Heart right ventricle (tissue), 16 donors: ENCODE data around the gene S1PR2. TPM values are rescaled to one million over a fixed set of nuclear protein-coding genes. Genes with fewer than 3 reads are reported as not detected.
"Not testable (repeated sequence)": the region's sequence is repeated elsewhere in the genome, so short reads cannot be mapped to it uniquely, and the experiment has no call there.

ENCODE experiments used
- ATAC-seq, 8 donors: fragments of 200-7000 bp; cut with Tn5 transposase; one replicate each; pipeline ENCODE4 v1.9.1; 2020; ENCODE audit warnings: mild to moderate bottlenecking in 8 of 8, moderate library complexity in 8 of 8, moderate number of reproducible peaks in 1 of 8
- DNase-seq, 2 donors: peaks; one replicate each; pipeline ENCODE4 v3.0.0-alpha.2; 2020
- H3K27ac ChIP-seq, 10 donors: fragments of 200-600 bp; sonication (generic) in 2 of 10; one replicate each; pipeline versions ENCODE4 v1.5.0 to v1.8.0; 2020 to 2022; ENCODE audit warnings: mild to moderate bottlenecking in 3 of 10
- H3K27me3 ChIP-seq, 7 donors: fragments of 200-600 bp; one replicate each; pipeline ENCODE4 v1.8.0; 2021 to 2022; ENCODE audit warnings: mild to moderate bottlenecking in 2 of 7
- H3K36me3 ChIP-seq, 9 donors: fragments of 200-600 bp; sonication (generic) in 1 of 9; one replicate each; pipeline versions ENCODE4 v1.5.0 to v1.8.0; 2020 to 2022; ENCODE audit warnings: mild to moderate bottlenecking in 2 of 9
- H3K4me1 ChIP-seq, 9 donors: fragments of 200-600 bp; sonication (generic) in 1 of 9; one replicate each; pipeline versions ENCODE4 v1.5.0 to v1.8.0; 2020 to 2022; ENCODE audit warnings: mild to moderate bottlenecking in 4 of 9
- H3K4me3 ChIP-seq, 10 donors: fragments of 200-600 bp; sonication (generic) in 2 of 10; one replicate each; pipeline versions ENCODE4 v1.5.0 to v1.8.0; 2020 to 2022; ENCODE audit warnings: mild to moderate bottlenecking in 7 of 10, moderate library complexity in 2 of 10
- H3K9me3 ChIP-seq, 11 donors: fragments of 200-600 bp in 10 of 11; sonication (generic) in 2 of 11; one replicate each; pipeline versions ENCODE4 v1.5.0 to v1.8.0; 2013 to 2022; ENCODE audit warnings: mild to moderate bottlenecking in 2 of 11, control low read depth in 1 of 11, moderate library complexity in 1 of 11
- WGBS, 2 donors: extraction: QIAGEN DNeasy Blood & Tissue Kit; methylation state at CpG; one replicate each; pipeline ENCODE4 v1.1.7; 2013; ENCODE audit warnings: inconsistent platforms in 1 of 2; 5-methylcytosine and 5-hydroxymethylcytosine counted together
- intact Hi-C, 10 donors: fragments of 100-400 bp; cut with DNase I; formaldehyde crosslinking; loops; one replicate each; pipeline versions ENCODE4 v1.11.1 to v1.14.2; 2022
- polyA plus RNA-seq, 2 donors: library from polyadenylated mRNA; stranded (reverse); fragments of 200-250 nt; gene quantifications; one replicate each; pipeline ENCODE4 v1.2.3, GENCODE V29; 2013
- total RNA-seq, 10 donors: library from RNA; stranded (reverse); fragmentation: NEBNext Ultra II Directional in 3 of 10; extraction: Animal tissue kit (Norgen Biotek cat#: 25700) in 3 of 10; gene quantifications; one replicate each; pipeline versions ENCODE4 v1.2.1 to v1.2.4, GENCODE V29; 2021 to 2023
- TF ChIP-seq, protein P1 (sequence below), 9 donors: fragments of 200-600 bp; sonication (generic) in 2 of 9; IDR thresholded peaks; one replicate each; pipeline versions ENCODE4 v1.5.0 to v1.8.0; 2021 to 2022; ENCODE audit warnings: antibody characterized with exemption in 9 of 9, mild to moderate bottlenecking in 5 of 9, moderate library complexity in 1 of 9
- donor health status: Arrhythmogenic right ventricular cardiomyopathy.
- donor health status: ischemic (EF 13 %, LVEDD 7.1; RV severe dilation, severe dysfunction).
- donor health status: healthy with polysubstance abuse.
- donor health status: DM: no; HTN: yes; CAD: no.
- donor health status: DM: no; HTN: no; CAD: no.
- donor health status: ischemic (EF 25% LVEDD 6.9; RV normal size, moderate dysfunction).
- donor health status: ischemic (EF 25% LVEDD 5.7; RV mildly dilated, moderate dysfunction).
- donor health status: healthy.
- donor health status: DM: yes; HTN: yes; CAD: no.
- donor health status: Ischemic cardiomyopathy.
- donor health status: ischemic (EF 35%, LVEDD 5.7; RV mildly dilated, moderate dysfunction).
- donor health status: nonischemic (EF 11% LVEDD 7.7; RV severe dilation, severe dysfunction).
- donor health status: DM: yes; HTN: yes; CAD: no.
- donor health status: PGD.
- donor health status: ischemic (EF 29% LVEDD 5.4; RV normal size, mild dysfunction).
- donor health status: nonischemic (EF 23%, LVEDD 6.1; RV moderate dilation, normal function).

Gene S1PR2
- total and polyA plus RNA-seq, 12 donors = 1.8 to 12.2 (median 3.3) TPM

DNA sequence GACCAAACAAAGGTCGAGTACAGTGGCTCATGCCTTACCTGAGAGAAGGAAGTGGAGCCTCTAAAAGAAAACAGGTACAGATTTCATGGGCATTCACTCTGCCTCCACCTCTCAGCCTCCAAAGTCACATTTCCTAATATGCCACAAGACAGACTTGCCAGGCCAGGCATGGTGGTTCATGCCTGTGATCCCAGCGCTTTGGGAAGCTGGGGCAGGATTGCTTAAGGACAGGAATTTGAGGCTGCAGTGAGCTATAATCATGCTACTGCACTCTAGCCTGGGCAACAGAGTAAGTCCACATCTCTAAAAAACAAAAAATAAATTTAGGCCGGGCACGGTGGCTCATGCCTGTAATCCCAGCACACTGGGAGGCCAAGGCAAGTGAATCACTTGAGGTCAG, 25.5 kb downstream of the S1PR2 start:
- Histone ChIP-seq H3K27ac (no peak overlapping the region), H3K9me3 (peaks cover 0 to 7% (median 0%) of the 10 kb centered on the region in 11 donors), H3K27me3 (no peaks in the 10 kb centered on the region), H3K36me3 (no peaks in the 10 kb centered on the region), H3K4me1 (peaks cover 0 to 15% (median 0%) of the 10 kb centered on the region in 9 donors), H3K4me3 (no peak overlapping the region)
- no peak for DNase-seq
- TF ChIP-seq, protein P1, sequence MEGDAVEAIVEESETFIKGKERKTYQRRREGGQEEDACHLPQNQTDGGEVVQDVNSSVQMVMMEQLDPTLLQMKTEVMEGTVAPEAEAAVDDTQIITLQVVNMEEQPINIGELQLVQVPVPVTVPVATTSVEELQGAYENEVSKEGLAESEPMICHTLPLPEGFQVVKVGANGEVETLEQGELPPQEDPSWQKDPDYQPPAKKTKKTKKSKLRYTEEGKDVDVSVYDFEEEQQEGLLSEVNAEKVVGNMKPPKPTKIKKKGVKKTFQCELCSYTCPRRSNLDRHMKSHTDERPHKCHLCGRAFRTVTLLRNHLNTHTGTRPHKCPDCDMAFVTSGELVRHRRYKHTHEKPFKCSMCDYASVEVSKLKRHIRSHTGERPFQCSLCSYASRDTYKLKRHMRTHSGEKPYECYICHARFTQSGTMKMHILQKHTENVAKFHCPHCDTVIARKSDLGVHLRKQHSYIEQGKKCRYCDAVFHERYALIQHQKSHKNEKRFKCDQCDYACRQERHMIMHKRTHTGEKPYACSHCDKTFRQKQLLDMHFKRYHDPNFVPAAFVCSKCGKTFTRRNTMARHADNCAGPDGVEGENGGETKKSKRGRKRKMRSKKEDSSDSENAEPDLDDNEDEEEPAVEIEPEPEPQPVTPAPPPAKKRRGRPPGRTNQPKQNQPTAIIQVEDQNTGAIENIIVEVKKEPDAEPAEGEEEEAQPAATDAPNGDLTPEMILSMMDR (IDR thresholded peaks at IDR 0.05) = no peak
- ATAC-seq = no peak
- intact Hi-C loops = no loop called here
- WGBS, 2 donors = 94 to 96% methylated on average over 4 of the region's 4 CpGs

DNA sequence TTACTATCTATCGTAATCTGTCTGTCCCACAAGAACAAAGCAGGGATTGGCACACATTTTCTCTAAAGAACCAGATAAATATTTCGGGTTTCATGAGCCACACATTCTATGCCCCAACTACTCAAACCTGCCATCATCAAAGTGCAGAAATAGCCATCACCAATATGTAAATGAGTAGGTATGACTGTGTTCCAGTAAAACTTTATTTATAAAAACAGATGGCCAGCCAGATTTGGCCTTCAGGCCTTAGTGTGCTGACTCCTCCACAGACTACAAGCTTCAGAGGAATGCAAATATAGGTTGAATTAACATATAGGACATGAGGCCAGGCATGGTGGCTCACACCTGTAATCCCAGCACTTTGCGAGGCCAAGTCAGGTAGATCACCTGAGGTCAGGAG, 27.4 kb downstream of the S1PR2 start:
- H3K4me1 ChIP-seq = peaks cover 0 to 10% (median 0%) of the 10 kb centered on the region in 9 donors
- DNase-seq = no peak
- peaks cover 0 to 7% (median 0%) of the 10 kb centered on the region in 11 donors for H3K9me3 ChIP-seq
- no peak for ATAC-seq
- TF ChIP-seq, protein P1 (IDR thresholded peaks at IDR 0.05) = no peak
- H3K27me3 ChIP-seq = no peaks in the 10 kb centered on the region
- no peak overlapping the region for H3K4me3 ChIP-seq
- WGBS, 2 donors = 94 to 95% methylated on average over 3 of the region's 3 CpGs
- no peaks in the 10 kb centered on the region for H3K36me3 ChIP-seq
- no peak overlapping the region for H3K27ac ChIP-seq
- intact Hi-C loops = no loop called here

- Histone ChIP-seq H3K36me3 (no peaks in the 10 kb centered on the region), H3K27ac (no peak overlapping the region), H3K4me3 (no peak overlapping the region), H3K9me3 (no peaks in the 10 kb centered on the region), H3K4me1 (peaks cover 0 to 28% (median 0%) of the 10 kb centered on the region in 9 donors), H3K27me3 (no peaks in the 10 kb centered on the region)
- no peak for DNase-seq
- TF ChIP-seq, protein P1 (IDR thresholded peaks at IDR 0.05) = no peak
- intact Hi-C loops = no loop called here
- 62 to 79% methylated on average over 3 of the region's 3 CpGs for WGBS, 2 donors
- ATAC-seq = no peak
Observed at GRCh38 chr19:10201176-10201575, 30.0 kb downstream of the S1PR2 start.

DNA sequence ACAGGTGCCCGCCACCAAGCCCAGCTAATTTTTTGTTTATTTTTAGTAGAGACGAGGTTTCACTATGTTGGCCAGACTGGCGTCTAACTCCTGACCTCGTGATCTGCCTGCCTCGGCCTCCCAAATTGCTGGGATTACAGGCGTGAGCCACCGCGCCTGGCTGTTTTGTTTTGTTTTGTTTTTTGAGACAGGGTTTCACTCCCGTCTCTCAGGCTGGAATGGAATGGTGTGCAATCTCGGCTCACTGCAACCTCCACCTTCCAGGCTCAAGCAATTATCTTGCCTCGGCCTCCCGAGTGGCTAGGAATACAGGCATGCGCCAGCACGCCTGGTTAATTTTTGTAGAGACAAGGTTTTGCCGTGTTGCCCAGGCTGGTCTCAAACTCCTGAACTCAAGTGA, 31.0 kb downstream of the S1PR2 start:
- H3K4me1 ChIP-seq = peaks cover 0 to 32% (median 0%) of the 10 kb centered on the region in 9 donors
- H3K9me3 ChIP-seq, ATAC-seq, H3K36me3 ChIP-seq, H3K4me3 ChIP-seq, intact Hi-C loops, H3K27ac ChIP-seq, H3K27me3 ChIP-seq, DNase-seq: not testable (repeated sequence)
- WGBS, 2 donors = 92 to 93% methylated on average over 15 of the region's 15 CpGs

- not testable (repeated sequence) for H3K36me3 ChIP-seq, H3K27me3 ChIP-seq, H3K9me3 ChIP-seq, DNase-seq, ATAC-seq
- H3K27ac ChIP-seq = peak overlapping the region in 4 of 10 donors; percentile 5 to 86 (median 30)
- peaks cover 0 to 34% (median 2%) of the 10 kb centered on the region in 9 donors for H3K4me1 ChIP-seq
- H3K4me3 ChIP-seq = peak overlapping the region in 3 of 10 donors; percentile 7 to 17 (median 14)
- WGBS, 2 donors = 59 to 68% methylated on average over 11 of the region's 11 CpGs
- intact Hi-C loops = loop anchor here in 3 of 10 donors (10.0 kb wide), 2 partner anchors 46 to 74 kb away; no protein-coding TSS in a partner anchor
Observed at GRCh38 chr19:10198889-10199644, 32.1 kb downstream of the S1PR2 start.
